ENCODE measurements around the gene KPNA3. TPM values are rescaled to one million over a fixed set of nuclear protein-coding genes. Genes with fewer than 3 reads are reported as not detected.
"Not testable (repeated sequence)": the region's sequence is repeated elsewhere in the genome, so short reads cannot be mapped to it uniquely, and the experiment has no call there.

Gene KPNA3
- total and polyA plus RNA-seq, 4 donors: 10.9 to 22.0 (median 16.6) TPM

DNA sequence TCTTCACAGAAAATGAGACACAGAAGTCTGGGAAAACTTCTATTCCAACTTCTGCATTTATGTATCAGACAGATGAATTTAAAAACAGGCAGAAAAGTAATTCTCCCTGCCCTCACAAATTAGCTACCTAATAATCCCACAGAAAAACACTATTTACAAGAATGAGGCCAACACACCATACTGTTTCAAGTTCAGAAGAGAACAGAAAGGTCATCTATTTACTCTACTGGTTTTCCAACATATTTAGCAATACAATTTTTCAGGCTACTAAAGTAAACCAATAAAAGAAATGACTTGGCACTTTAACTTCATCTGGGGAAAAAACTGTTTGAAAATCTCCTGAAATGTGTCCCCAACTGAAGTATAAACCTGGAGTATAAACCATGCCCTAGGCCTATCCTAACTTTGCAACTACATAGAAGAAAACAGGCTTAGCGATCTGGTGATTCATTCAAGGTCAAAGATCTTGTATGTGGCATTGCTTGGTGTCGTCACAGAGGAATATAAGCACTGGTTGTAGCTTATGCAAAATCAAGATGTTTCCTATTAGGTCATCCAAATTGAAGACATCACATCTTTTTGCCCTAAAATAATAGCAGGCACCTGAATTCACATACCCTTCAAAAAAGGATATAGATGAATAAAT is 81.1 kb downstream of the KPNA3 start:
- no peak for DNase-seq (ENCODE audit: low spot score)
- Histone ChIP-seq H3K9ac (ENCODE audit: low read depth in 1 of 2, low read length in 2 of 2) (no peak overlapping the region), H3K27me3 (ENCODE audit: control insufficient read depth in 4 of 4, insufficient read depth in 4 of 4, low read length in 3 of 4) (no peaks in the 10 kb centered on the region), H3K4me1 (ENCODE audit: control insufficient read depth in 4 of 4, insufficient read depth in 4 of 4, low read length in 3 of 4) (peaks cover 0 to 5% (median 0%) of the 10 kb centered on the region in 4 donors), H3K4me3 (ENCODE audit: low read depth in 1 of 3, low read length in 3 of 3) (no peak overlapping the region), H3K27ac (ENCODE audit: low read depth in 1 of 2, low read length in 2 of 2) (peak overlapping the region in 1 of 2 donors; percentile 8), H3K36me3 (ENCODE audit: control insufficient read depth in 4 of 4, insufficient read depth in 3 of 4, low read depth in 1 of 4, low read length in 3 of 4) (peaks cover 1 to 17% (median 12%) of the 10 kb centered on the region in 4 donors), H3K9me3 (ENCODE audit: control insufficient read depth in 4 of 4, low read length in 3 of 4) (peaks cover 0 to 5% (median 0%) of the 10 kb centered on the region in 4 donors)
- TF ChIP-seq HNF4A (conservative IDR thresholded peaks at IDR 0.05) (peak; percentile 3 to 41), JUND (IDR thresholded peaks at IDR 0.05) (peak; percentile 27 to 41), YY1 (IDR thresholded peaks at IDR 0.05) (no peak), EGR1 (IDR thresholded peaks at IDR 0.05; ENCODE audit: low read depth in 2 of 2) (no peak), HNF4G (IDR thresholded peaks at IDR 0.05) (no peak), FOXA2 (IDR thresholded peaks at IDR 0.05) (no peak), RAD21 (IDR thresholded peaks at IDR 0.05) (no peak), NR2F2 (IDR thresholded peaks at IDR 0.05) (no peak), RXRA (IDR thresholded peaks at IDR 0.05) (peak in 1 of 2 donors; percentile 15), FOXA1 (IDR thresholded peaks at IDR 0.05) (no peak)
- TF ChIP-seq, protein P1, sequence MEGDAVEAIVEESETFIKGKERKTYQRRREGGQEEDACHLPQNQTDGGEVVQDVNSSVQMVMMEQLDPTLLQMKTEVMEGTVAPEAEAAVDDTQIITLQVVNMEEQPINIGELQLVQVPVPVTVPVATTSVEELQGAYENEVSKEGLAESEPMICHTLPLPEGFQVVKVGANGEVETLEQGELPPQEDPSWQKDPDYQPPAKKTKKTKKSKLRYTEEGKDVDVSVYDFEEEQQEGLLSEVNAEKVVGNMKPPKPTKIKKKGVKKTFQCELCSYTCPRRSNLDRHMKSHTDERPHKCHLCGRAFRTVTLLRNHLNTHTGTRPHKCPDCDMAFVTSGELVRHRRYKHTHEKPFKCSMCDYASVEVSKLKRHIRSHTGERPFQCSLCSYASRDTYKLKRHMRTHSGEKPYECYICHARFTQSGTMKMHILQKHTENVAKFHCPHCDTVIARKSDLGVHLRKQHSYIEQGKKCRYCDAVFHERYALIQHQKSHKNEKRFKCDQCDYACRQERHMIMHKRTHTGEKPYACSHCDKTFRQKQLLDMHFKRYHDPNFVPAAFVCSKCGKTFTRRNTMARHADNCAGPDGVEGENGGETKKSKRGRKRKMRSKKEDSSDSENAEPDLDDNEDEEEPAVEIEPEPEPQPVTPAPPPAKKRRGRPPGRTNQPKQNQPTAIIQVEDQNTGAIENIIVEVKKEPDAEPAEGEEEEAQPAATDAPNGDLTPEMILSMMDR (IDR thresholded peaks at IDR 0.05; ENCODE audit: low read depth, low read length, missing input control): no peak
- TF ChIP-seq, protein P2, sequence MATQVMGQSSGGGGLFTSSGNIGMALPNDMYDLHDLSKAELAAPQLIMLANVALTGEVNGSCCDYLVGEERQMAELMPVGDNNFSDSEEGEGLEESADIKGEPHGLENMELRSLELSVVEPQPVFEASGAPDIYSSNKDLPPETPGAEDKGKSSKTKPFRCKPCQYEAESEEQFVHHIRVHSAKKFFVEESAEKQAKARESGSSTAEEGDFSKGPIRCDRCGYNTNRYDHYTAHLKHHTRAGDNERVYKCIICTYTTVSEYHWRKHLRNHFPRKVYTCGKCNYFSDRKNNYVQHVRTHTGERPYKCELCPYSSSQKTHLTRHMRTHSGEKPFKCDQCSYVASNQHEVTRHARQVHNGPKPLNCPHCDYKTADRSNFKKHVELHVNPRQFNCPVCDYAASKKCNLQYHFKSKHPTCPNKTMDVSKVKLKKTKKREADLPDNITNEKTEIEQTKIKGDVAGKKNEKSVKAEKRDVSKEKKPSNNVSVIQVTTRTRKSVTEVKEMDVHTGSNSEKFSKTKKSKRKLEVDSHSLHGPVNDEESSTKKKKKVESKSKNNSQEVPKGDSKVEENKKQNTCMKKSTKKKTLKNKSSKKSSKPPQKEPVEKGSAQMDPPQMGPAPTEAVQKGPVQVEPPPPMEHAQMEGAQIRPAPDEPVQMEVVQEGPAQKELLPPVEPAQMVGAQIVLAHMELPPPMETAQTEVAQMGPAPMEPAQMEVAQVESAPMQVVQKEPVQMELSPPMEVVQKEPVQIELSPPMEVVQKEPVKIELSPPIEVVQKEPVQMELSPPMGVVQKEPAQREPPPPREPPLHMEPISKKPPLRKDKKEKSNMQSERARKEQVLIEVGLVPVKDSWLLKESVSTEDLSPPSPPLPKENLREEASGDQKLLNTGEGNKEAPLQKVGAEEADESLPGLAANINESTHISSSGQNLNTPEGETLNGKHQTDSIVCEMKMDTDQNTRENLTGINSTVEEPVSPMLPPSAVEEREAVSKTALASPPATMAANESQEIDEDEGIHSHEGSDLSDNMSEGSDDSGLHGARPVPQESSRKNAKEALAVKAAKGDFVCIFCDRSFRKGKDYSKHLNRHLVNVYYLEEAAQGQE (IDR thresholded peaks at IDR 0.05): no peak
- TF ChIP-seq, protein P3, sequence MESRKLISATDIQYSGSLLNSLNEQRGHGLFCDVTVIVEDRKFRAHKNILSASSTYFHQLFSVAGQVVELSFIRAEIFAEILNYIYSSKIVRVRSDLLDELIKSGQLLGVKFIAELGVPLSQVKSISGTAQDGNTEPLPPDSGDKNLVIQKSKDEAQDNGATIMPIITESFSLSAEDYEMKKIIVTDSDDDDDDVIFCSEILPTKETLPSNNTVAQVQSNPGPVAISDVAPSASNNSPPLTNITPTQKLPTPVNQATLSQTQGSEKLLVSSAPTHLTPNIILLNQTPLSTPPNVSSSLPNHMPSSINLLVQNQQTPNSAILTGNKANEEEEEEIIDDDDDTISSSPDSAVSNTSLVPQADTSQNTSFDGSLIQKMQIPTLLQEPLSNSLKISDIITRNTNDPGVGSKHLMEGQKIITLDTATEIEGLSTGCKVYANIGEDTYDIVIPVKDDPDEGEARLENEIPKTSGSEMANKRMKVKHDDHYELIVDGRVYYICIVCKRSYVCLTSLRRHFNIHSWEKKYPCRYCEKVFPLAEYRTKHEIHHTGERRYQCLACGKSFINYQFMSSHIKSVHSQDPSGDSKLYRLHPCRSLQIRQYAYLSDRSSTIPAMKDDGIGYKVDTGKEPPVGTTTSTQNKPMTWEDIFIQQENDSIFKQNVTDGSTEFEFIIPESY (IDR thresholded peaks at IDR 0.05): no peak
- TF ChIP-seq, protein P4, sequence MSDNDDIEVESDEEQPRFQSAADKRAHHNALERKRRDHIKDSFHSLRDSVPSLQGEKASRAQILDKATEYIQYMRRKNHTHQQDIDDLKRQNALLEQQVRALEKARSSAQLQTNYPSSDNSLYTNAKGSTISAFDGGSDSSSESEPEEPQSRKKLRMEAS (IDR thresholded peaks at IDR 0.05): no peak
- WGBS: 53% methylated on average over 2 of the region's 2 CpGs

- H3K4me3 ChIP-seq (ENCODE audit: low read depth in 1 of 3, low read length in 3 of 3); H3K27me3 ChIP-seq (ENCODE audit: control insufficient read depth in 4 of 4, insufficient read depth in 4 of 4, low read length in 3 of 4); H3K4me1 ChIP-seq (ENCODE audit: control insufficient read depth in 4 of 4, insufficient read depth in 4 of 4, low read length in 3 of 4); H3K27ac ChIP-seq (ENCODE audit: low read depth in 1 of 2, low read length in 2 of 2); H3K9ac ChIP-seq (ENCODE audit: low read depth in 1 of 2, low read length in 2 of 2); H3K9me3 ChIP-seq (ENCODE audit: control insufficient read depth in 4 of 4, low read length in 3 of 4); DNase-seq (ENCODE audit: low spot score): not testable (repeated sequence)
- 99% methylated on average over 7 of the region's 7 CpGs for WGBS
- H3K36me3 ChIP-seq (ENCODE audit: control insufficient read depth in 4 of 4, insufficient read depth in 3 of 4, low read depth in 1 of 4, low read length in 3 of 4): peaks cover 2 to 27% (median 23%) of the 10 kb centered on the region in 4 donors
Observed at GRCh38 chr13:49704264-49704663, 88.2 kb downstream of the KPNA3 start.

Data from liver (tissue), 9 donors.